HCT116 (cell line): ENCODE results near the gene ANKFN1. TPM values are rescaled to one million over a fixed set of nuclear protein-coding genes. Genes with fewer than 3 reads are reported as not detected.

Experiments
- ATAC-seq: fragments of 200-7000 bp; cut with Tn5 transposase; 2 replicates; pipeline ENCODE4 v1.9.1; 2020; ENCODE audit warnings: mild to moderate bottlenecking, moderate library complexity
- BruUV-seq: library from RNA; stranded (reverse); fragments of 400-500 nt; replicated peaks from 2 replicates; lab custom pipeline; 2021; lab: Mats Ljungman, UMichigan
- CTCF ChIA-PET: fragments of 300-600 bp; sonication (Branson Sonifier 250); formaldehyde crosslinking; loops from one replicate; lab custom pipeline; 2021; ENCODE audit warnings: antibody characterized with exemption; lab: Charles Lee
- POLR2A ChIA-PET: fragments of 300-600, 350-600 bp; sonication (Branson Sonifier 250); formaldehyde crosslinking; loops from one replicate; lab custom pipeline; 2021; ENCODE audit warnings: antibody characterized with exemption; lab: Charles Lee
- RAD21 ChIA-PET, 2 experiments: fragments of 300-600 bp; sonication (Branson Sonifier 250); formaldehyde crosslinking; loops; one replicate each; lab custom pipeline; 2023; ENCODE audit warnings: low total read pairs in 2 of 2; ENCODE audit not compliant: uncharacterized antibody in 2 of 2, unreplicated experiment in 2 of 2, low non-redundant PET in 1 of 2; lab: Charles Lee
- DNase-seq: peaks from one replicate; pipeline ENCODE4 v3.0.0-alpha.2; 2010; ENCODE audit warnings: low read depth, low spot score
- H2AFZ ChIP-seq: fragments of 200-600 bp; shearing (Covaris generic), sonication (generic); 2 replicates; pipeline ENCODE4 v1.6.1; 2017; ENCODE audit warnings: low read depth, mixed run types, mixed read lengths, antibody characterized with exemption, low read length; ENCODE audit not compliant: poor library complexity, severe bottlenecking
- H3K27ac ChIP-seq: 2 replicates; pipeline ENCODE4 v1.5.1; 2012; ENCODE audit warnings: low read depth, low read length
- H3K27me3 ChIP-seq: fragments of 200-600 bp; sonication (generic); 2 replicates; pipeline ENCODE4 v1.6.1; 2016; ENCODE audit warnings: mixed run types, low read length, mixed read lengths; ENCODE audit not compliant: insufficient read depth
- H3K36me3 ChIP-seq, 2 experiments: fragments of 200-500 bp in 1 of 2; fragments of 200-600 bp in 1 of 2; sonication (Bioruptor generic) in 1 of 2; sonication (generic) in 1 of 2; 2 replicates each; pipeline versions ENCODE4 v1.5.1 to v1.6.1; 2014 to 2016; ENCODE audit warnings: low read length in 2 of 2, inconsistent platforms in 1 of 2, mixed read lengths in 1 of 2, mixed run types in 1 of 2; ENCODE audit not compliant: insufficient read depth in 2 of 2, control insufficient read depth in 1 of 2
- H3K4me1 ChIP-seq, 2 experiments: fragments of 200-600 bp in 1 of 2; sonication (generic) in 1 of 2; 2 replicates each; pipeline versions ENCODE4 v1.5.1 to v1.6.1; 2012 to 2017; ENCODE audit warnings: low read length in 2 of 2, inconsistent platforms in 1 of 2, mild to moderate bottlenecking in 1 of 2, mixed read lengths in 1 of 2, mixed run types in 1 of 2, moderate library complexity in 1 of 2; ENCODE audit not compliant: insufficient read depth in 2 of 2, control insufficient read depth in 1 of 2
- H3K4me2 ChIP-seq: fragments of 200-600 bp; sonication (generic); 2 replicates; pipeline ENCODE4 v1.6.1; 2017; ENCODE audit warnings: mixed run types, low read length, mixed read lengths
- H3K4me3 ChIP-seq, 2 experiments: fragments of 200-600 bp in 1 of 2; sonication (generic) in 1 of 2; replicated peaks in 1 of 2; 2 replicates each; pipeline ENCODE4 v1.5.1; 2011 to 2016; ENCODE audit warnings: low read length in 2 of 2, control low read depth in 1 of 2, low read depth in 1 of 2, mild to moderate bottlenecking in 1 of 2, mixed read lengths in 1 of 2, mixed run types in 1 of 2
- H3K79me2 ChIP-seq: fragments of 200-600 bp; sonication (generic); 2 replicates; pipeline ENCODE4 v1.6.1; 2017; ENCODE audit warnings: mild to moderate bottlenecking, mixed run types, low read length, moderate library complexity, mixed read lengths; ENCODE audit not compliant: insufficient read depth
- H3K9ac ChIP-seq: fragments of 200-600 bp; sonication (generic); 2 replicates; pipeline ENCODE4 v1.6.1; 2016; ENCODE audit warnings: low read length, mixed read lengths
- H3K9me2 ChIP-seq: fragments of 200-600 bp; sonication (generic), shearing (Covaris generic); 2 replicates; pipeline ENCODE4 v1.6.1; 2017; ENCODE audit warnings: mixed run types, mild to moderate bottlenecking, moderate library complexity; ENCODE audit not compliant: insufficient read depth
- H3K9me3 ChIP-seq, 2 experiments: fragments of 200-500 bp in 1 of 2; fragments of 200-600 bp in 1 of 2; sonication (Bioruptor generic) in 1 of 2; sonication (generic) in 1 of 2; 2 replicates each; pipeline ENCODE4 v1.6.1; 2014 to 2017; ENCODE audit warnings: low read length in 2 of 2, mixed read lengths in 2 of 2, inconsistent platforms in 1 of 2, low read depth in 1 of 2, mild to moderate bottlenecking in 1 of 2, mixed run types in 1 of 2, moderate library complexity in 1 of 2; ENCODE audit not compliant: control insufficient read depth in 1 of 2, insufficient read depth in 1 of 2
- H4K20me1 ChIP-seq: fragments of 200-600 bp; sonication (generic), shearing (Covaris generic); 2 replicates; pipeline ENCODE4 v1.6.1; 2017; ENCODE audit warnings: mixed run types, mild to moderate bottlenecking, moderate library complexity; ENCODE audit not compliant: insufficient read depth
- CEBPB ChIP-seq: IDR thresholded peaks from 2 replicates; pipeline ENCODE4 v1.6.1; 2012; ENCODE audit warnings: low read depth
- CTCF ChIP-seq, 3 experiments: fragments of 200-600 bp in 1 of 3; sonication (generic) in 1 of 3; IDR thresholded peaks in 2 of 3; conservative IDR thresholded peaks in 1 of 3; 2 replicates each; pipeline ENCODE4 v1.5.1; 2012 to 2017; ENCODE audit warnings: low read depth in 2 of 3, low read length in 2 of 3, antibody characterized with exemption in 1 of 3, borderline replicate concordance in 1 of 3, control low read depth in 1 of 3, mild to moderate bottlenecking in 1 of 3, mixed read lengths in 1 of 3, mixed run types in 1 of 3, moderate library complexity in 1 of 3; ENCODE audit not compliant: insufficient read depth in 1 of 3
- MAX ChIP-seq: IDR thresholded peaks from 2 replicates; pipeline ENCODE4 v1.6.1; 2012
- POLR2A ChIP-seq: IDR thresholded peaks from 2 replicates; pipeline ENCODE4 v1.7.0; 2011; ENCODE audit warnings: borderline replicate concordance; ENCODE audit not compliant: insufficient read depth, insufficient read length; ENCODE audit errors: extremely low read depth
- POLR2AphosphoS5 ChIP-seq: IDR thresholded peaks from 2 replicates; pipeline ENCODE4 v1.6.1; 2011; ENCODE audit warnings: mild to moderate bottlenecking, low read depth, low read length, moderate library complexity
- RAD21 ChIP-seq: IDR thresholded peaks from 2 replicates; pipeline ENCODE4 v1.6.1; 2012; ENCODE audit warnings: low read depth, mild to moderate bottlenecking
- SIN3A ChIP-seq: IDR thresholded peaks from 2 replicates; pipeline ENCODE4 v1.6.1; 2012; ENCODE audit warnings: low read depth
- SRF ChIP-seq: IDR thresholded peaks from 2 replicates; pipeline ENCODE4 v1.6.1; 2012; ENCODE audit warnings: low read depth
- YY1 ChIP-seq: IDR thresholded peaks from 2 replicates; pipeline ENCODE4 v1.6.1; 2011; ENCODE audit warnings: low read length, low read depth, moderate library complexity, mild to moderate bottlenecking; ENCODE audit not compliant: insufficient replicate concordance; ENCODE audit errors: extremely low read depth
- intact Hi-C: fragments of 100-400 bp; cut with micrococcal nuclease; formaldehyde crosslinking; loops from 2 replicates; pipeline ENCODE4 v1.10.0; 2022
- total RNA-seq: library from RNA; stranded (reverse); gene quantifications from one replicate; pipeline ENCODE4 v1.2.1, GENCODE V29; 2021; ENCODE audit not compliant: unreplicated experiment

Gene ANKFN1
- total RNA-seq, 1 experiment from 2014 or later, result 1.1 TPM

- no peaks in the 10 kb centered on the region for H3K9me3 ChIP-seq
- CTCF ChIA-PET, result no interaction called here
- H2AFZ ChIP-seq, result no peak overlapping the region
- no peaks in the 10 kb centered on the region for H3K36me3 ChIP-seq
- no peak overlapping the region for H3K27ac ChIP-seq
- no peaks in the 10 kb centered on the region for H3K9me2 ChIP-seq
- BruUV-seq, result no TSS peak
- H3K4me3 ChIP-seq, result no peak overlapping the region
- ATAC-seq (no peak), DNase-seq (no peak)
- no peak overlapping the region for H3K4me2 ChIP-seq
- no peaks in the 10 kb centered on the region for H3K4me1 ChIP-seq
- no peaks in the 10 kb centered on the region for H4K20me1 ChIP-seq
- H3K27me3 ChIP-seq, result peaks cover 34% of the 10 kb centered on the region
- POLR2A ChIA-PET, result no interaction called here
- H3K9ac ChIP-seq, result no peak overlapping the region
- RAD21 ChIA-PET, result no interaction called here
- intact Hi-C loops, result loop anchor here (5.0 to 10.0 kb wide), 2 partner anchors 319 to 472 kb away; no protein-coding TSS in a partner anchor
- H3K79me2 ChIP-seq, result no peaks in the 10 kb centered on the region
- TF ChIP-seq CTCF (IDR thresholded peaks at IDR 0.05 in 2 of 3, conservative IDR thresholded peaks at IDR 0.05 in 1 of 3; ENCODE audit: borderline replicate concordance in 1 of 3, insufficient read depth in 1 of 3, low read depth in 2 of 3, low read length in 2 of 3) (no peak), RAD21 (no peak), YY1 (no peak), CEBPB (no peak), SRF (no peak), POLR2A (no peak), POLR2AphosphoS5 (no peak), SIN3A (no peak), MAX (no peak)
- TF ChIP-seq, all 23 proteins: peak for 0
These were observed 163.3 kb downstream of the ANKFN1 start for GRCh38 chr17:56316604-56317003.
